HL-60/S4 (cell line): ENCODE measurements around the gene OLFM4.
"Not testable (repeated sequence)": the region's sequence is repeated elsewhere in the genome, so short reads cannot be mapped to it uniquely, and the experiment has no call there.

Experiments
- in situ Hi-C: fragments of 300-500 bp; cut with MboI; formaldehyde crosslinking; loops from 2 replicates; pipeline ENCODE4 v1.14.3; 2022; ENCODE audit warnings: low sequenced_read_pairs

The OLFM4 gene

GRCh38 chr13:53014018-53014417 lies 14.6 kb upstream of the OLFM4 start:
- in situ Hi-C loops: not testable (repeated sequence)

- in situ Hi-C loops: no loop called here
Observed at GRCh38 chr13:53014495-53015443, 13.8 kb upstream of the OLFM4 start.

- in situ Hi-C loops: no loop called here
Observed at GRCh38 chr13:53015971-53016370, 12.6 kb upstream of the OLFM4 start.

- in situ Hi-C loops: no loop called here
Observed at GRCh38 chr13:53017433-53017970, 11.1 kb upstream of the OLFM4 start.

GRCh38 chr13:53018690-53019647 lies 9.6 kb upstream of the OLFM4 start:
- in situ Hi-C loops: no loop called here

- in situ Hi-C loops: no loop called here
Observed at GRCh38 chr13:53020764-53021335, 7.8 kb upstream of the OLFM4 start.

- in situ Hi-C loops: no loop called here
Observed at GRCh38 chr13:53023246-53023645, 5.4 kb upstream of the OLFM4 start.

GRCh38 chr13:53028063-53028462 lies 550 bp upstream of the OLFM4 start:
- in situ Hi-C loops: no loop called here

GRCh38 chr13:53032849-53033248 lies 4.2 kb downstream of the OLFM4 start:
- in situ Hi-C loops: no loop called here

- in situ Hi-C loops: no loop called here
Observed at GRCh38 chr13:53038993-53039392, 10.4 kb downstream of the OLFM4 start.

- in situ Hi-C loops: no loop called here
Observed at GRCh38 chr13:53041968-53042516, 13.4 kb downstream of the OLFM4 start.

- in situ Hi-C loops: no loop called here
Observed at GRCh38 chr13:53042877-53043276, 14.3 kb downstream of the OLFM4 start.

- in situ Hi-C loops: no loop called here
Observed at GRCh38 chr13:53043398-53043797, 14.8 kb downstream of the OLFM4 start.

GRCh38 chr13:53045189-53045588 lies 16.6 kb downstream of the OLFM4 start:
- in situ Hi-C loops: no loop called here

- in situ Hi-C loops: no loop called here
Observed at GRCh38 chr13:53048880-53049279, 20.3 kb downstream of the OLFM4 start.

GRCh38 chr13:53050151-53050550 lies 21.5 kb downstream of the OLFM4 start:
- in situ Hi-C loops: no loop called here

GRCh38 chr13:53052675-53053074 lies 24.1 kb downstream of the OLFM4 start:
- in situ Hi-C loops: no loop called here

GRCh38 chr13:53054569-53054968 lies 26.0 kb downstream of the OLFM4 start:
- in situ Hi-C loops: no loop called here

GRCh38 chr13:53058065-53058679 lies 29.6 kb downstream of the OLFM4 start:
- in situ Hi-C loops: no loop called here

- in situ Hi-C loops: no loop called here
Observed at GRCh38 chr13:53060840-53061490, 32.4 kb downstream of the OLFM4 start.
